Progenitor cell of endocrine pancreas (in vitro differentiated cells): ENCODE measurements around the gene NHSL2. TPM values are rescaled to one million over a fixed set of nuclear protein-coding genes. Genes with fewer than 3 reads are reported as not detected.

Experiments
- DNase-seq: peaks from one replicate; pipeline ENCODE4 v3.0.0; 2021; ENCODE audit warnings: low spot score; ENCODE audit not compliant: unreplicated experiment
- H3K27ac Mint-ChIP-seq: 2 replicates; pipeline ENCODE4 v1.8.0; 2021; ENCODE audit warnings: mild to moderate bottlenecking, moderate library complexity, mixed read lengths
- H3K27me3 Mint-ChIP-seq: 2 replicates; pipeline ENCODE4 v1.8.0; 2021; ENCODE audit warnings: mixed read lengths
- H3K36me3 Mint-ChIP-seq: 2 replicates; pipeline ENCODE4 v1.8.0; 2022; ENCODE audit warnings: mixed read lengths; ENCODE audit not compliant: insufficient read depth
- H3K4me1 Mint-ChIP-seq: 2 replicates; pipeline ENCODE4 v1.8.0; 2021; ENCODE audit warnings: low read depth, mixed read lengths
- H3K4me3 Mint-ChIP-seq: 2 replicates; pipeline ENCODE4 v1.8.0; 2021; ENCODE audit warnings: low read depth, mild to moderate bottlenecking, moderate library complexity, mixed read lengths
- H3K9me3 Mint-ChIP-seq: 2 replicates; pipeline ENCODE4 v1.8.0; 2021; ENCODE audit warnings: low read depth, mixed read lengths
- total RNA-seq: library from RNA; stranded (reverse); gene quantifications from 2 replicates; pipeline ENCODE4 v1.2.1, GENCODE V29; 2021
- TF ChIP-seq, protein P1 (sequence below): fragments of 200-600 bp; sonication (generic); IDR thresholded peaks from one replicate; pipeline ENCODE4 v1.5.0; 2021; ENCODE audit warnings: antibody characterized with exemption, mild to moderate bottlenecking; ENCODE audit not compliant: unreplicated experiment

The NHSL2 gene
- total RNA-seq, 1 donor from 2014 or later: 3.4 TPM

DNA sequence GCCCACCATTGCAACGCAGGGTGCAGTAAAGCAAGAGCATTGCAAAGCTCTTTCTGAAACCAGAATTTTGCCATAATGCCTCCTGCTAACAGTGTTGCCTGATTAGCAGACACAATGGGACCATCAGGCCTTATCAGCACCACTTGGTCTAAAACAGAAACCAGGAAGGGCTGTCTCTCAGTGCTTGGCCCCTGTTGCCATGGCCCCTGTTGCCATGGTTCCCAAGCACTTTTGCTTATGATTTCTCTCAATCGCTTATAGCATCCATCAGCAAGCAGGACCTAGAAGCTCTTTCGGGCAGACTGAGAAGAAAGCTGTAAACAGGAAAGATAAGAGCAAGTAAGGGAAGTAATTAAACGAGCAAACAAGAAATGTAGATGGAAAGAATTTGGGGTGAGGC, 184.2 kb downstream of the NHSL2 start:
- no peak for DNase-seq
- Mint-ChIP-seq H3K27me3 (no peaks in the 10 kb centered on the region), H3K4me3 (no peak overlapping the region), H3K9me3 (peaks cover 17% of the 10 kb centered on the region), H3K36me3 (peaks cover 3% of the 10 kb centered on the region), H3K4me1 (no peaks in the 10 kb centered on the region), H3K27ac (no peak overlapping the region)
- TF ChIP-seq, protein P1, sequence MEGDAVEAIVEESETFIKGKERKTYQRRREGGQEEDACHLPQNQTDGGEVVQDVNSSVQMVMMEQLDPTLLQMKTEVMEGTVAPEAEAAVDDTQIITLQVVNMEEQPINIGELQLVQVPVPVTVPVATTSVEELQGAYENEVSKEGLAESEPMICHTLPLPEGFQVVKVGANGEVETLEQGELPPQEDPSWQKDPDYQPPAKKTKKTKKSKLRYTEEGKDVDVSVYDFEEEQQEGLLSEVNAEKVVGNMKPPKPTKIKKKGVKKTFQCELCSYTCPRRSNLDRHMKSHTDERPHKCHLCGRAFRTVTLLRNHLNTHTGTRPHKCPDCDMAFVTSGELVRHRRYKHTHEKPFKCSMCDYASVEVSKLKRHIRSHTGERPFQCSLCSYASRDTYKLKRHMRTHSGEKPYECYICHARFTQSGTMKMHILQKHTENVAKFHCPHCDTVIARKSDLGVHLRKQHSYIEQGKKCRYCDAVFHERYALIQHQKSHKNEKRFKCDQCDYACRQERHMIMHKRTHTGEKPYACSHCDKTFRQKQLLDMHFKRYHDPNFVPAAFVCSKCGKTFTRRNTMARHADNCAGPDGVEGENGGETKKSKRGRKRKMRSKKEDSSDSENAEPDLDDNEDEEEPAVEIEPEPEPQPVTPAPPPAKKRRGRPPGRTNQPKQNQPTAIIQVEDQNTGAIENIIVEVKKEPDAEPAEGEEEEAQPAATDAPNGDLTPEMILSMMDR: no peak

DNA sequence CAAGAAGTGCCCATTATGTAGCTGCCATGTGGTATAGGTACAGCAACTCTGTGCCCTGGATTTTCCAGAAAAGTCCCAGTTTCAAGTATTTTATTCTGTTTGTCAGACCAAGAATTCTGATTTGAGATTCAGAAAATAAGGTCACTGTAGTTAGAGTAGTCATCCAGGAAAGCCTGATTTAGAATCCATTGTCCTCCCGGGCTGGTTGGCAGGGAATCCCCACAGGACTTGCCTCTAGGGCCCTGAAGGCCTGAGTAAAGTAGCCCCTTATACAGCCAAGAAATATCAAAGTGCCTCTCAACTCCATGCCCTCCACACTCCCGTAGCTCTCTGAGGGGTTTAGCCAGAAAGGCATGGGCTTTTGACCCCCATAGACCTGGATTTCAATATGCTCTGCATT, 184.7 kb downstream of the NHSL2 start:
- H3K4me3 Mint-ChIP-seq: no peak overlapping the region
- no peaks in the 10 kb centered on the region for H3K4me1 Mint-ChIP-seq
- no peak for DNase-seq
- TF ChIP-seq, protein P1: no peak
- no peaks in the 10 kb centered on the region for H3K27me3 Mint-ChIP-seq
- peaks cover 17% of the 10 kb centered on the region for H3K9me3 Mint-ChIP-seq
- H3K27ac Mint-ChIP-seq: no peak overlapping the region
- H3K36me3 Mint-ChIP-seq: peaks cover 3% of the 10 kb centered on the region

DNA sequence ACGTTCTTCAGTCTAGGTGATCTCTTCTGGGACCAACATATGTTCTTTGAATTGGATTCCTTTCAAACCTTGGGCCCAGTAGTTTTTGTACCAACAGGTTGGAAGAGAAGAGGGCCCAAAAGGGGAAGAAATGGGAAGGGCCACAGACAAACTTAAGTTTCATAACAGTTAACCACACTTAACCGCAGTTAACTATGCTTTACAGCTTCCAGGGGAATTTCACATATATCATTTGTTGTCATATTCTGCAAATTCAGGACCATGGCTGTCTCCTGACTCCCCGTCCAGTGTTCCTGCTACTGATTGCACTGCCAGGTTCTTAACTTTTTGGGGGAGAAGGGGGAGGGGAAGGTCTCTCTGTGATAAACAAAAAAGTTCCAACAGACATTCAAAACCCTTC, 186.5 kb downstream of the NHSL2 start:
- TF ChIP-seq, protein P1: no peak
- Mint-ChIP-seq H3K4me1 (no peaks in the 10 kb centered on the region), H3K36me3 (peaks cover 3% of the 10 kb centered on the region), H3K27ac (no peak overlapping the region), H3K4me3 (no peak overlapping the region), H3K27me3 (no peaks in the 10 kb centered on the region), H3K9me3 (peaks cover 12% of the 10 kb centered on the region)
- no peak for DNase-seq

DNA sequence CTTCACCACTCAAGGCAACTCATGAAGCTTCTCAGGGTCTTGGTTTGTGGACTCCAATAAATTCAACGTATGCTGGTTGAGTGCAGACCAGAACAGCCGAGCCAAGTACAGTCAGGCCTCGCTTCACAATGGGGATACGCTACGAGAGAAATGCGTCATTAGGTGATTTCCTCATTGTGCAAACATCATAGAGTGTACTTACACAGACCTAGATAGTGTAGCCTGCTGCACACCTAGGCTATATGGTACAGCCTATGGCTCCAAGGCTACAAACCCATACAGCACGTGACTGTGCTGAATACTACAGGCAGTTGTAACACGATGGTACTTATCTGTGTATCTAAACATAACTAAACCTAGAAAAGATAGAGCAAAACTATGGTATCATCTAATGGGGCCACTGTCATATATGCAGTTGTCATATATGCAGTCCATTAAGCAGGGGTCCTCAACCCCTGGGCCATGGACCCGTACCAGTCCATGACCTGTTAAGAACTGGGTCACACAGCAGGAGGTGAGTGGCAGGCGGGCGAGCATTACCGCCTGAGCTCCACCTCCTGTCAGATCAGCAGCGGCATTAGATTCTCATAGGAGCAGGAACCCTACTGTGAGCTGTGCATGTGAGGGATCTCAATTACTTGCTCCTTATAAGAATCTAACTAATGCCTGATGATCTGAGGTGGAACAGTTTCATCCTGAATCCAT, 189.6 kb downstream of the NHSL2 start:
- H3K9me3 Mint-ChIP-seq: peaks cover 12% of the 10 kb centered on the region
- TF ChIP-seq, protein P1: no peak

DNA sequence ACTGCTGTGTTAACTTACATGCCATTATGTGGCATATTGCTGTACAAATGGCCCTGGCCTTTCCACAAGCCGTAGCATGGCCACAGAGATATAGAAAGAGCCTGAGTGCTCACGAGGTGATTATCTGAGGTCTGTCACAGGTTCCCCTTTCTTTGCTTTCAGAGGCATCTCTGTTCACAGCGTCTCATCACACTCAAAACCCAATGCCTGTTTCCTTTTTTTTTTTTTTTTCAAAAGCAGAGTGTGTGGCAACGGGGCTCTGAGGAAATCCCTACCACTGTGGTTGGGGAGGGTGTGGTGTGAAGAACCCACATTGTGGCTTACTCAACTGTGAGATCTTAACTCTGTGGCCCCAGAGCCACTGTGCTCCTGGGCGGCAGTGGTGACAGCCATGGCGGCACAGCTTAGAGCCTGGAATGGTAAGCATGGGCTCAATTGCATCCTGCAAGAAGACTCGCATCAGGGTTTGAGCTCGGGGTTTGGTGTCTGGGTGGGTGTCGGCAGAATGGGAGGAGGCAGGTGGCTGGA, 190.2 kb downstream of the NHSL2 start:
- Mint-ChIP-seq H3K27ac (no peak overlapping the region), H3K27me3 (no peaks in the 10 kb centered on the region), H3K9me3 (peaks cover 12% of the 10 kb centered on the region), H3K36me3 (peaks cover 3% of the 10 kb centered on the region), H3K4me1 (peaks cover 2% of the 10 kb centered on the region), H3K4me3 (no peak overlapping the region)
- no peak for DNase-seq
- TF ChIP-seq, protein P1: no peak

More for the DNA sequence above, 189.6 kb downstream of the NHSL2 start:
- peaks cover 3% of the 10 kb centered on the region for H3K36me3 Mint-ChIP-seq
- peaks cover 2% of the 10 kb centered on the region for H3K4me1 Mint-ChIP-seq
- no peak overlapping the region for H3K4me3 Mint-ChIP-seq
- H3K27ac Mint-ChIP-seq: no peak overlapping the region
- no peak for DNase-seq
- no peaks in the 10 kb centered on the region for H3K27me3 Mint-ChIP-seq
